ENCODE measurements around the gene EPAS1. TPM values are rescaled to one million over a fixed set of nuclear protein-coding genes. Genes with fewer than 3 reads are reported as not detected.
A peak's percentile ranks its signal among the peaks of the same experiment; 100 is the strongest.

EPAS1 gene
- total and polyA plus RNA-seq, 2 of the 13 experiments (the other 11 are each of a cell fraction or from before 2014, with no cell fraction given): 47.1 to 182 TPM

GRCh38 chr2:46315103-46315890 is 18.1 kb downstream of the EPAS1 start (continued):
- no peak for TF ChIP-seq MTERF4 (CRISPR knock-in tag; IDR thresholded peaks at IDR 0.05)
- TF ChIP-seq FOXJ3 (CRISPR knock-in tag; IDR thresholded peaks at IDR 0.05; ENCODE audit: borderline replicate concordance): peak; percentile 72; the same call in 1 of the 2 replicates
- peak; percentile 91 for TF ChIP-seq PITX1 (CRISPR knock-in tag; IDR thresholded peaks at IDR 0.05)
- no peak for TF ChIP-seq RBAK (CRISPR knock-in tag; IDR thresholded peaks at IDR 0.05)
- TF ChIP-seq NR2F1 (CRISPR knock-in tag; IDR thresholded peaks at IDR 0.05): peak; percentile 28 to 40; a peak in 2 of 4 replicates
- peak; percentile 96; the same call in 1 of the 2 replicates for TF ChIP-seq ZNF614 (CRISPR knock-in tag; IDR thresholded peaks at IDR 0.05; ENCODE audit: borderline replicate concordance)
- TF ChIP-seq TBX2 (CRISPR knock-in tag; IDR thresholded peaks at IDR 0.05; ENCODE audit: borderline replicate concordance): peak; percentile 95
- TF ChIP-seq ZNF607 (CRISPR knock-in tag; IDR thresholded peaks at IDR 0.05; ENCODE audit: borderline replicate concordance): no peak; the same call in 1 of the 2 replicates
- TF ChIP-seq ZNF567 (CRISPR knock-in tag; IDR thresholded peaks at IDR 0.05; ENCODE audit: borderline replicate concordance): peak; percentile 94
- peak; percentile 80 for TF ChIP-seq ZNF644 (CRISPR knock-in tag; IDR thresholded peaks at IDR 0.05; ENCODE audit: low read depth)
- 0 out of 2 replicates have a peak, but pooled peaks have one; percentile 57 for TF ChIP-seq SP5 (CRISPR knock-in tag; IDR thresholded peaks at IDR 0.05; ENCODE audit: borderline replicate concordance, low read depth)
- no peak; the same call in 1 of the 2 replicates for TF ChIP-seq ADNP (CRISPR knock-in tag; IDR thresholded peaks at IDR 0.05)
- TF ChIP-seq, protein P1, sequence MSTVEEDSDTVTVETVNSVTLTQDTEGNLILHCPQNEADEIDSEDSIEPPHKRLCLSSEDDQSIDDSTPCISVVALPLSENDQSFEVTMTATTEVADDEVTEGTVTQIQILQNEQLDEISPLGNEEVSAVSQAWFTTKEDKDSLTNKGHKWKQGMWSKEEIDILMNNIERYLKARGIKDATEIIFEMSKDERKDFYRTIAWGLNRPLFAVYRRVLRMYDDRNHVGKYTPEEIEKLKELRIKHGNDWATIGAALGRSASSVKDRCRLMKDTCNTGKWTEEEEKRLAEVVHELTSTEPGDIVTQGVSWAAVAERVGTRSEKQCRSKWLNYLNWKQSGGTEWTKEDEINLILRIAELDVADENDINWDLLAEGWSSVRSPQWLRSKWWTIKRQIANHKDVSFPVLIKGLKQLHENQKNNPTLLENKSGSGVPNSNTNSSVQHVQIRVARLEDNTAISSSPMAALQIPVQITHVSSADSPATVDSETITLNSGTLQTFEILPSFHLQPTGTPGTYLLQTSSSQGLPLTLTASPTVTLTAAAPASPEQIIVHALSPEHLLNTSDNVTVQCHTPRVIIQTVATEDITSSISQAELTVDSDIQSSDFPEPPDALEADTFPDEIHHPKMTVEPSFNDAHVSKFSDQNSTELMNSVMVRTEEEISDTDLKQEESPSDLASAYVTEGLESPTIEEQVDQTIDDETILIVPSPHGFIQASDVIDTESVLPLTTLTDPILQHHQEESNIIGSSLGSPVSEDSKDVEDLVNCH (CRISPR knock-in tag; IDR thresholded peaks at IDR 0.05): 0 out of 2 replicates have a peak, but pooled peaks have one; percentile 68
- peak; percentile 69 for TF ChIP-seq ZSCAN9 (CRISPR knock-in tag; IDR thresholded peaks at IDR 0.05; ENCODE audit: borderline replicate concordance)
- no peak for TF ChIP-seq ZNF703 (CRISPR knock-in tag; IDR thresholded peaks at IDR 0.05; ENCODE audit: borderline replicate concordance)
- TF ChIP-seq KLF13 (CRISPR knock-in tag; IDR thresholded peaks at IDR 0.05): 0 out of 2 replicates have a peak, but pooled peaks have one; percentile 31
- TF ChIP-seq POLR2AphosphoS2 (IDR thresholded peaks at IDR 0.05; ENCODE audit: low read depth, low read length): no peak; the same call in 1 of the 2 replicates
- TF ChIP-seq ZNF530 (CRISPR knock-in tag; IDR thresholded peaks at IDR 0.05; ENCODE audit: low read depth): no peak
- TF ChIP-seq ZNF570 (CRISPR knock-in tag; IDR thresholded peaks at IDR 0.05; ENCODE audit: borderline replicate concordance): no peak
- TF ChIP-seq ZBTB26 (CRISPR knock-in tag; IDR thresholded peaks at IDR 0.05; ENCODE audit: borderline replicate concordance): peak; percentile 86; the same call in 1 of the 2 replicates
- peak; percentile 99 for TF ChIP-seq SALL1 (CRISPR knock-in tag; IDR thresholded peaks at IDR 0.05)
- TF ChIP-seq RNF2 (conservative IDR thresholded peaks at IDR 0.05; ENCODE audit: low read depth): no peak
- no peak for TF ChIP-seq WIZ (CRISPR knock-in tag; IDR thresholded peaks at IDR 0.05)
- TF ChIP-seq, protein P2, sequence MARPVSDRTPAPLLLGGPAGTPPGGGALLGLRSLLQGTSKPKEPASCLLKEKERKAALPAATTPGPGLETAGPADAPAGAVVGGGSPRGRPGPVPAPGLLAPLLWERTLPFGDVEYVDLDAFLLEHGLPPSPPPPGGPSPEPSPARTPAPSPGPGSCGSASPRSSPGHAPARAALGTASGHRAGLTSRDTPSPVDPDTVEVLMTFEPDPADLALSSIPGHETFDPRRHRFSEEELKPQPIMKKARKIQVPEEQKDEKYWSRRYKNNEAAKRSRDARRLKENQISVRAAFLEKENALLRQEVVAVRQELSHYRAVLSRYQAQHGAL (CRISPR knock-in tag; IDR thresholded peaks at IDR 0.05; ENCODE audit: not compliant biosample characterization): peak; percentile 51
- TF ChIP-seq ARID2 (CRISPR knock-in tag; IDR thresholded peaks at IDR 0.05; ENCODE audit: borderline replicate concordance): peak; percentile 48; the same call in 1 of the 2 replicates
